22Rv1 (cell line): ENCODE results near the gene CCNA2.

Experiments used
- H3K27ac ChIP-seq: fragments of 450-650 bp; 2 replicates; pipeline ENCODE4 v1.5.1; 2017
- CTCF ChIP-seq: fragments of 450-650 bp; IDR thresholded peaks from 2 replicates; pipeline ENCODE4 v1.5.1; 2017; ENCODE audit warnings: mild to moderate bottlenecking
- ZFX ChIP-seq: fragments of 450-650 bp; IDR thresholded peaks from 2 replicates; pipeline ENCODE4 v1.6.1; 2017; ENCODE audit warnings: antibody characterized with exemption, borderline replicate concordance

Gene CCNA2

GRCh38 chr4:121786221-121786620 lies 37.5 kb downstream of the CCNA2 start:
- H3K27ac ChIP-seq: no peak overlapping the region
- no peak for TF ChIP-seq CTCF
- no peak for TF ChIP-seq ZFX

GRCh38 chr4:121785479-121785878 lies 38.2 kb downstream of the CCNA2 start:
- TF ChIP-seq ZFX (no peak), CTCF (no peak)

GRCh38 chr4:121784975-121785374 lies 38.7 kb downstream of the CCNA2 start:
- TF ChIP-seq CTCF (no peak), ZFX (no peak)
- H3K27ac ChIP-seq: no peak overlapping the region

More at GRCh38 chr4:121785479-121785878, 38.2 kb downstream of the CCNA2 start:
- no peak overlapping the region for H3K27ac ChIP-seq

GRCh38 chr4:121784401-121784800 lies 39.3 kb downstream of the CCNA2 start:
- TF ChIP-seq CTCF: no peak
- TF ChIP-seq ZFX: no peak
- no peak overlapping the region for H3K27ac ChIP-seq

GRCh38 chr4:121783210-121783609 lies 40.5 kb downstream of the CCNA2 start:
- H3K27ac ChIP-seq: no peak overlapping the region
- TF ChIP-seq ZFX (no peak), CTCF (no peak)

GRCh38 chr4:121778991-121779628 lies 44.6 kb downstream of the CCNA2 start:
- TF ChIP-seq CTCF: no peak
- no peak for TF ChIP-seq ZFX
- no peak overlapping the region for H3K27ac ChIP-seq

GRCh38 chr4:121777625-121778024 lies 46.1 kb downstream of the CCNA2 start:
- H3K27ac ChIP-seq: no peak overlapping the region
- TF ChIP-seq ZFX: no peak
- no peak for TF ChIP-seq CTCF
